GM18868 (cell line): ENCODE results near the gene MICOS13.

Source experiments
- ATAC-seq: cut with Tn5 transposase; IDR thresholded peaks from one replicate; pipeline ENCODE4 v1.9.1; 2021; ENCODE audit warnings: mild to moderate bottlenecking, moderate library complexity; ENCODE audit not compliant: unreplicated experiment

Gene MICOS13, protein sequence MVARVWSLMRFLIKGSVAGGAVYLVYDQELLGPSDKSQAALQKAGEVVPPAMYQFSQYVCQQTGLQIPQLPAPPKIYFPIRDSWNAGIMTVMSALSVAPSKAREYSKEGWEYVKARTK

DNA sequence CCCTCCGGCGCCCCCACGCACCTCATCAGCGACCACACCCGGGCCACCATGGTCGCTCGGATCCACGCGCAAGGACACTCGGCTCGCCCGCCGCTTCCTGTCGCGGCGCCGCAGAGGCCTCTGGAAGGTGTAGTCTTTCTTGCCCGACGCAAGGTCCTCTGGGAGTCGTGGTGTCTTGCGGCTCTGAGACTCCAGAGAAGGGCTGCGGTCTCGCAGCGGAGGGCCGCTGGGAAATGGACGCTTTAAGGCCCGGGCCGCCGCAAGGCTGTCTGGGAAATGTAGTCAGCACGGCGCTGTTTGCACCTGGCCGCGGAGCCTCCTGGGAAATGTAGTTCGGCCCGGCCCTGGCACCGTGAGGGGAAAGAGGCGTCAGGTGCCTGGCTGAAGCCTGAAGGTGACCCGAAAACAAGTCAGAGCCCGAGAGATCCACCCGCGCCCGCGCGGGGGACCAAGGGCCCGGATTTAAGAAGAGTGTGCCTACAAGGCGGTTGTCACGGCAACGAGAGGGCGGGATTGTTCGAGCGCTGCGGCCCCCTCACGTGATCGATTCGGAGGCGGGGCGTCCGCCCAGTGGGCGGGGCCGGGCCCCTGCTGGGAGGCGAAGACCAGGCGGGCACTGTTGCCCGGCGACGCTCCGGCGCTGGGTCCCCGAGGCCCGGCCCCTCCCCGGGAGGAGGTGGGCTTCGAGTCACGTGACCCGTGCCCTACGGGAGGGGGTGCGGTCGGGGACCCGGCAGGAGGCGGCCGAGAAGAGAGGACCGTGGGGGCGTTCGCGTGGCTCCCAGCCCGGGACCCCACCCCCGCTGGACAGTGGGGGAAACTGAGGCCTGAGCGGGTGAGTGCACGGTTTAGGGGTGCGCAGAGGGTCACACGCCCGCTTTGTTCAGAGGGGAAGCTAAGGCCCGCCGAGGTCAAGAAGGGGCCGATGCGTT, at the start of gene MICOS13, which contains the start of gene HSD11B1L:
Gene MICOS13 (minus strand): TSS at position 80 of the 932 bp plus-strand sequence. CDS start 30 bp downstream, at position 50.
Gene HSD11B1L (plus strand): TSS at position 591 of the 932 bp plus-strand sequence. CDS start 3,806 bp downstream, outside the sequence.
- peak; percentile 87 for ATAC-seq

GRCh38 chr19:5727453-5728050, 47.2 kb upstream of the MICOS13 start:
- no peak for ATAC-seq

- ATAC-seq: peak; percentile 86
Observed at GRCh38 chr19:5719961-5720790, 39.9 kb upstream of the MICOS13 start, which contains the start of the genes CATSPERD and LONP1. Gene CATSPERD (plus strand): TSS chr19:5720637. CDS start chr19:5720738, 101 bp downstream. Gene LONP1 (minus strand): TSS chr19:5720146. CDS start chr19:5720132, 14 bp downstream.

DNA sequence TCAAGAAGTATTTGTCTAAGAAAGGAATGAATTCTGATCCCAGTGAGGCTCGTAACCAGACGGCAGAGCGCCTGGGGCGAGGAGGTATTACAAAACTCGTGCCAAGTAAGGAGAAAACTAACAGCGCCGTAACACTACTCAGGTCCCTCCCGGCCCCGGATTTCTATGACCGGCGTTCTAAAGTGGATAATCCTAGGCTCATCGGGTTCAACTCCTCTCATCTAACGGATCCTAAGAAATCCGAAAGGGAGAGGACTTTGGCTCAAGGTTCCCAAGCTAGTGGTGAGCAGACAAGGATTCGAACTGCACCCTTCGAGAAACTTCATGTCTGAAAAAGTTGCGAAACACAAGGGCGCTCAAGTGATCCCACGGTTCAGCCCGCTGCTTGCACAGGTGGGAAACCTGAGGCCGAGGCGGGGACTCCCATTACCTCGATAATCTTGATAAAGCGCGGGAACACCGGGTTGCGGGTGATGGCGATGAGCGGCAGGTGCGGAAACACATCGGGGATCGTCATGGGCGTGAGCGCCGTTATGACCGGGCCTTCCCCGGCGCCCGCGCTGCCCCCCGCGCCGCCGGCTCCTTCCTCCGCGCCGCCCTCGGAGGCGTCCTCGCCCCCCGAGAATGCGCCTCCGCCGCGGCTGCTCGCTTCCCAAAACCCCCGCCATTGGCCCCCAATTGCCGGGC, 39.1 kb upstream of the MICOS13 start:
- ATAC-seq: no peak

DNA sequence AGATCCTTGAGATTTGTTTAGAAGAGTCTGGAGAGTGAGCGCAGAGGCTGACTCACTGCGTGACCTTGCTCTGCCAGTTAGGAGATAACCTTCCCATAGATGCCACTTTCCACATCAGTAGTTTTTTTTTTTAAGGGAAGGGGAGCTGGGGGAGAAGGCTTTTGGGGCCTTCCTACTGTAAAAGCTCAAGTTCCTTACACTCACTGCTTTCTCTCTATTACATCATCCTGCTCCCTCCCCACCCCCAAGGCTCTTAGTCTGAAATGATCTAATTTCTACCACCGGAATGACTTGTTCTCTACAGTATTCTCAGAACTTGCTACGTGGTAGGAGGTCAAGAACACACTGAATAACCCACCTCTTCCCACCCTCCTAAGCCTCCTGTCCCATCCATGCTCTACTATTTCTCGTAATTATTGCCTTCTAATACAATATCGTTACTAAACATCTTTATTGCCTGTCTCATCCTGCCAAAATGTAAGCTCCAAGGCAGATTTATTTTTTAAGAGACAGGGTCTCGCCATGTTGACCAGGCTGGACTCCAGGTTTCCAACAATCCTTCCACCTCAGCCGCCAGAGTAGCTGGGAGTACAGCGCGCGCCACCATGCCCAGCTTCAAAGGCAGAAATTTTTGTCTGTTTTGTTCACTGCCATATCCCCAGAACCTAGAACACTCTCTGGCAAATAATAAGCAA, 38.4 kb upstream of the MICOS13 start:
- no peak for ATAC-seq

- no peak for ATAC-seq
Observed at GRCh38 chr19:5718037-5718578, 37.8 kb upstream of the MICOS13 start.

GRCh38 chr19:5717215-5717935, 37.1 kb upstream of the MICOS13 start:
- no peak for ATAC-seq

DNA sequence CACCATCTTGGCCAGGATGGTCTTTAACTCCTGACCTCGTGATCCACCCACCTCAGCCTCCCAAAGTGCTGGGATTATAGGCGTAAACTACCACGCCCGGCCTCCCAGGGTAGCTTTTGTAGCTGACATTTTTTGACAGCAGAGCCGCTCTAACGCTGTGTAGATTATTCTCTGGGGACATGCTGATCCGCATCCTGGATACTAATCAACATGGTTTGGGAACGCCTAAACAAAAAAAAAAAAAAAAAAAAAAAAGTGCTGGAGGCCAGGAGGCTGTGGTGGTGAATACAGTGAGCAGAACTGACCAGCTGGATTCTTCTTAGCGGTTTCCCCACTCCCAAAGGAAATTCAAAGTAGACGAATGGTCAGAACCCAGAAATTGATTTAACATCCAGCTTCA, 34.5 kb upstream of the MICOS13 start:
- ATAC-seq: no peak

- no peak for ATAC-seq
Observed at GRCh38 chr19:5713228-5713627, 32.9 kb upstream of the MICOS13 start.

DNA sequence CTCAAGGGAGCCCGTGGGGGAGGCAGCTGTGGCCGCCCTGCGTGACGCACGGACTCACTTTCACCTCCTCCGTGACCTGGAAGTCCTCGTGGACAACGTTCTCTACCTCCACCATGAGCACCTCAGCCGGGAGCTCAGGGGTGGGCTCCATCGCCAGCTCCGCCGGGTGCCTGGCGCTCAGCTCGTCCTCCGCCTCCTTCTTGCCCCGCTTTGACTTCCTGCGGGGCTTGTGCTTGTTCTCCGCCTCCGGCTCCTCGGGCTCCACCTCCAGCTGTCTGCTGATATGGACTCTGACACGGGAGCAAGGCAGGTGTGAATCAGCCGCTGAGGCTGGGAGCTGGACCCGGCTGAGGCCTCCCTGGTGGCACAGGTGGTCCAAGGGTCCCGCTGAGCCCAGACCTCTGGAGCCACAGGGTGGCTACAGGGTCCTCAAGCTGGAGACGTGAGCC, 31.4 kb upstream of the MICOS13 start:
- no peak for ATAC-seq

- ATAC-seq: no peak
Observed at GRCh38 chr19:5711025-5711424, 30.7 kb upstream of the MICOS13 start.

- ATAC-seq: no peak
Observed at GRCh38 chr19:5707576-5708575, 27.6 kb upstream of the MICOS13 start.

GRCh38 chr19:5706876-5707573, 26.7 kb upstream of the MICOS13 start:
- ATAC-seq: no peak

DNA sequence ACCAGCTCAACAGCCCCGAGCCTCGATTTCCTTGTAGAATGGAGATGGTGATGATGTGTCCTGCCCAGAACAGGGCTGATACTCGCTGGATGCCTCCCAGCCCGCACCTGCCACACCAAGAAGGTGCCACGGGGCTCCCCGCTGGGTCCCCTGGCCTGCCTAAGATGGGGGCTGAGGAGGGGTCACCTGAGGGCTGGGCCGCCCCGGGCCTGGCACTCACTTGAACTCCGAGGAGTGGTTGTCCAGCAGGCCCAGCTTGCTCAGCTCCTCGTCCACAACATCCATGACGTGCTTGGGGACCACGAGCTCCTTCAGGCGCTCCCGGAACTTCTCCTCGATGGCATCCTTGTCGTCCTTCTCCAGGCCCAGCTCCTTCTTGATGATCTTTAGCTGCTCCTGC, 25.2 kb upstream of the MICOS13 start:
- no peak for ATAC-seq

- no peak for ATAC-seq
Observed at GRCh38 chr19:5703819-5704818, 23.8 kb upstream of the MICOS13 start.
